Gastrocnemius medialis (tissue), 4 donors: Measurements from ENCODE around the gene CALN1. TPM values are rescaled to one million over a fixed set of nuclear protein-coding genes. Genes with fewer than 3 reads are reported as not detected.

Source experiments
- ATAC-seq, 2 donors: fragments of 150-250 bp; one replicate each; pipeline ENCODE4 v1.9.1; 2016
- DNase-seq, 2 donors: peaks; one replicate each; pipeline ENCODE4 v3.0.0-alpha.2; 2019
- H3K27ac ChIP-seq, 4 donors: fragments of 200-600 bp; sonication (generic); 1 replicate in 1 of 4; 2 replicates in 3 of 4; pipeline ENCODE4 v1.5.1; 2016 to 2018; ENCODE audit warnings: mild to moderate bottlenecking in 2 of 4, moderate library complexity in 1 of 4
- H3K27me3 ChIP-seq, 3 donors: fragments of 200-600 bp; sonication (generic) in 2 of 3; 1 replicate in 1 of 3; 2 replicates in 2 of 3; pipeline versions ENCODE4 v1.5.1 to v1.6.0; 2016 to 2019; ENCODE audit warnings: mild to moderate bottlenecking in 1 of 3, moderate library complexity in 1 of 3
- H3K36me3 ChIP-seq, 2 donors: fragments of 200-600 bp; sonication (generic) in 1 of 2; one replicate each; pipeline ENCODE4 v1.5.1; 2017 to 2018
- H3K4me1 ChIP-seq, 2 donors: fragments of 200-600 bp; sonication (generic) in 1 of 2; one replicate each; pipeline ENCODE4 v1.5.1; 2016 to 2017; ENCODE audit warnings: mild to moderate bottlenecking in 2 of 2
- H3K4me3 ChIP-seq, 4 donors: fragments of 200-600 bp; sonication (generic) in 3 of 4; 1 replicate in 1 of 4; 2 replicates in 3 of 4; pipeline ENCODE4 v1.5.1; 2016 to 2019; ENCODE audit warnings: mild to moderate bottlenecking in 2 of 4
- H3K9me3 ChIP-seq, 3 donors: fragments of 200-600 bp; sonication (generic) in 2 of 3; 1 replicate in 1 of 3; 2 replicates in 2 of 3; pipeline ENCODE4 v1.5.1; 2016 to 2019
- POLR2A ChIP-seq, 2 donors: fragments of 450-650 bp; IDR thresholded peaks; one replicate each; pipeline ENCODE4 v1.6.1; 2017; ENCODE audit warnings: antibody characterized with exemption in 2 of 2, mild to moderate bottlenecking in 2 of 2, moderate library complexity in 2 of 2
- in situ Hi-C, 4 donors: fragments of 200-750 bp; cut with MboI; loops; one replicate each; pipeline versions ENCODE4 v1.15.0 to v1.8.0; 2017; ENCODE audit warnings: low sequenced_read_pairs in 4 of 4
- intact Hi-C: fragments of 100-400 bp; cut with DNase I; formaldehyde crosslinking; loops from one replicate; pipeline ENCODE4 v1.15.1; 2023; ENCODE audit warnings: low total_unique reads
- total RNA-seq, 4 donors: library from RNA; depleted of rRNA; stranded (reverse); fragments of >200 nt; gene quantifications; one replicate each; pipeline versions ENCODE4 v1.1.0 to v1.2.3, GENCODE V29; 2016
- TF ChIP-seq, protein P1 (sequence below), 5 experiments: fragments of 450-650 bp in 3 of 5; fragments of 200-600 bp in 2 of 5; sonication (generic) in 2 of 5; IDR thresholded peaks in 4 of 5; conservative IDR thresholded peaks in 1 of 5; 1 replicate in 4 of 5; 2 replicates in 1 of 5; pipeline ENCODE4 v1.5.1; 2016 to 2019; ENCODE audit warnings: antibody characterized with exemption in 5 of 5, mild to moderate bottlenecking in 3 of 5, moderate library complexity in 3 of 5

The CALN1 gene
- total RNA-seq, 4 donors from 2014 or later, result not detected

DNA sequence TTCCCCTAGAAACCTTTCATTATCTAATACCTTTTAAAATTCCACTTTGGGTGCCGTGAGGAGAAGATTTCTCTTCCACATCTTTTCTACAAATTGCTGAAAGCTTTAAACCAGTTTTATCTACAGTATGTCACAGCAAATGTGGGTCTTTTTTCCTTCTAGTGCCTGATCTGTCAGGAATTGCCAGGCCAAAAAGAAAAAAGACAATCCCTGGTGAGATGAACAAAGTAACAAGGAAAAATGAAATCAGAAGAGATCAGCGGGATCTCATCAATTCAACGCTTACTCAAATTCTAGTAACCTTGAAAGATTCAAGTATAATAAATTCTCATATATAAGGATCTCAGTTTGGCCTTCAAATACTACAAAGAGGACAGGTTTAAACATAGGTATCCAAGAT is 449.5 kb downstream of the CALN1 start:
- TF ChIP-seq POLR2A (IDR thresholded peaks at IDR 0.05), result no peak
- TF ChIP-seq, protein P1, sequence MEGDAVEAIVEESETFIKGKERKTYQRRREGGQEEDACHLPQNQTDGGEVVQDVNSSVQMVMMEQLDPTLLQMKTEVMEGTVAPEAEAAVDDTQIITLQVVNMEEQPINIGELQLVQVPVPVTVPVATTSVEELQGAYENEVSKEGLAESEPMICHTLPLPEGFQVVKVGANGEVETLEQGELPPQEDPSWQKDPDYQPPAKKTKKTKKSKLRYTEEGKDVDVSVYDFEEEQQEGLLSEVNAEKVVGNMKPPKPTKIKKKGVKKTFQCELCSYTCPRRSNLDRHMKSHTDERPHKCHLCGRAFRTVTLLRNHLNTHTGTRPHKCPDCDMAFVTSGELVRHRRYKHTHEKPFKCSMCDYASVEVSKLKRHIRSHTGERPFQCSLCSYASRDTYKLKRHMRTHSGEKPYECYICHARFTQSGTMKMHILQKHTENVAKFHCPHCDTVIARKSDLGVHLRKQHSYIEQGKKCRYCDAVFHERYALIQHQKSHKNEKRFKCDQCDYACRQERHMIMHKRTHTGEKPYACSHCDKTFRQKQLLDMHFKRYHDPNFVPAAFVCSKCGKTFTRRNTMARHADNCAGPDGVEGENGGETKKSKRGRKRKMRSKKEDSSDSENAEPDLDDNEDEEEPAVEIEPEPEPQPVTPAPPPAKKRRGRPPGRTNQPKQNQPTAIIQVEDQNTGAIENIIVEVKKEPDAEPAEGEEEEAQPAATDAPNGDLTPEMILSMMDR (IDR thresholded peaks at IDR 0.05 in 4 of 5, conservative IDR thresholded peaks at IDR 0.05 in 1 of 5), result no peak
- Histone ChIP-seq H3K4me3 (no peak overlapping the region), H3K36me3 (no peaks in the 10 kb centered on the region), H3K27me3 (no peaks in the 10 kb centered on the region), H3K4me1 (no peaks in the 10 kb centered on the region), H3K9me3 (no peaks in the 10 kb centered on the region), H3K27ac (no peak overlapping the region)
- intact Hi-C loops (no loop called here), in situ Hi-C loops (no loop called here)
- DNase-seq (no peak), ATAC-seq (no peak)

DNA sequence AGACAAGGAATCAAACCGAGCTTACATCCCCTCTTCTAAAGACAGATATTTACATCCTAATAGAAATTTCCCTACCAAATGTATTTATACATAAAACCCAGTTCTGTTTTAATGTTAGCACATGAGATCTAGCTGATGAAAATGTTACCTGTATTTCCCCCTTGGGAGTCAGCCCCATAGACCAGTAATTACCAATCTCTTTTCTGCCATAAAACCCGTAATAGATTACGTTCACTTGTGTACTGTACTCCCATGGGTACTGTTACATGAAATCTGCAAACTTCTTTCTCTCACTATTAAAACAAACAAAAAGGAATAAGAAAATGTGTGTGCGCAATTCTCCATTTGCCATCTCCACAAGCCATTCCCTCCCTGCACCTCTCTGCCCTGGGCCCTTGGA is 450.9 kb downstream of the CALN1 start:
- in situ Hi-C loops, result no loop called here
- no peak for TF ChIP-seq POLR2A (IDR thresholded peaks at IDR 0.05)
- TF ChIP-seq, protein P1 (IDR thresholded peaks at IDR 0.05 in 4 of 5, conservative IDR thresholded peaks at IDR 0.05 in 1 of 5), result no peak

DNA sequence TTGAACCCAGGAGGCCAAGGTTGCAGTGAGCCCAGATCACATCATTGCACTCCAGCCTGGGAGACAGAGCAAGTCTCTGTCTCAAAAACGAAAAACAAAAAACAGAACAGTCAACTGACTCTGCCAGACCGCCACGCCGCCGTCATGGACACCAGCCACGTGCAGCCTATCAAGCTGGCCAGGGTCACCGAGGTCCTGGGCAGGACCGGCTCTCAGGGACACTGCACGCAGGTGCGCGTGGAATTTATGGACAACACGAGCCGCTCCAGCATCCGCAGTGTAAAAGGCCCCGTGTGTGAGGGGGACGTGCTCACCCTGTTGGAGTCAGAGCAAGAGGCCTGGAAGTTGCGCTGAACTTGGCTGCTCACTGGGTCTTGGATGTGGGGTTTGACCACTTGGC is 470.0 kb downstream of the CALN1 start:
- H3K36me3 ChIP-seq, result no peaks in the 10 kb centered on the region
- no peaks in the 10 kb centered on the region for H3K9me3 ChIP-seq
- no peak overlapping the region for H3K4me3 ChIP-seq
- DNase-seq (no peak), ATAC-seq (no peak)
- intact Hi-C loops (no loop called here), in situ Hi-C loops (no loop called here)
- H3K4me1 ChIP-seq, result no peaks in the 10 kb centered on the region
- no peak for TF ChIP-seq POLR2A (IDR thresholded peaks at IDR 0.05)
- TF ChIP-seq, protein P1 (IDR thresholded peaks at IDR 0.05 in 4 of 5, conservative IDR thresholded peaks at IDR 0.05 in 1 of 5), result no peak
- H3K27me3 ChIP-seq, result no peaks in the 10 kb centered on the region
- H3K27ac ChIP-seq, result no peak overlapping the region

More for the DNA sequence above, 450.9 kb downstream of the CALN1 start:
- Histone ChIP-seq H3K27me3 (no peaks in the 10 kb centered on the region), H3K27ac (no peak overlapping the region), H3K4me3 (no peak overlapping the region), H3K36me3 (no peaks in the 10 kb centered on the region), H3K9me3 (no peaks in the 10 kb centered on the region), H3K4me1 (no peaks in the 10 kb centered on the region)
- DNase-seq, result no peak
- intact Hi-C loops, result no loop called here
- ATAC-seq, result no peak

DNA sequence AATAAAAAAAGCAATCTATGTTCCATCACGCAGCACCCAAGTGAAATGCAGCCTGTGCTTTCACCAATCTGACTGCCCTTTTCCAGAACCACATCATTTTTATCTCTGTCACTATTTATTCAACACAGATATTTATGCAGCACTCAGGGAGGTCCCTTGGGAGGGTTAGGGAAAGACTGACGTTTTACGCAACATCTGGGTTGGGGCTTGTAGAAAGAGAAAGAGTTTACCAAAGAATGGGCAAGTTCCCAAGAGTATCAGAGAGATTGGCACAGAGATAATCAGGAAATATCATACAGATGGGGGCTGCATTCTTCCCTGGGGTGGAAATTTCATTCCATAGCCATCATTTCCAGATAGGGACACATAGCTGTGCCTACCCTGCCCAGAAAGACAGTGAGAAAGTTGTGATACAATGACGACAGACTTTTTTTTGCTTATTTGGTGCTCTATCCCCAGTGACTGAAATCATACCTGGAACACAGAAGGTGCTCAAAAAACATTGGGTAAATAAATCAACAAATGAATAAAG is 474.2 kb downstream of the CALN1 start:
- in situ Hi-C loops, result no loop called here

More for the DNA sequence above, 474.2 kb downstream of the CALN1 start:
- ATAC-seq, result no peak
- intact Hi-C loops, result no loop called here
- H3K9me3 ChIP-seq, result no peaks in the 10 kb centered on the region
- no peak overlapping the region for H3K27ac ChIP-seq
- no peaks in the 10 kb centered on the region for H3K4me1 ChIP-seq
- H3K36me3 ChIP-seq, result no peaks in the 10 kb centered on the region
- no peak overlapping the region for H3K4me3 ChIP-seq
- H3K27me3 ChIP-seq, result no peaks in the 10 kb centered on the region
- no peak for TF ChIP-seq POLR2A (IDR thresholded peaks at IDR 0.05)
- TF ChIP-seq, protein P1 (IDR thresholded peaks at IDR 0.05 in 4 of 5, conservative IDR thresholded peaks at IDR 0.05 in 1 of 5), result no peak
- no peak for DNase-seq
